AG09309 (cell line): Measurements from ENCODE around the gene C12orf50.

ENCODE experiments used
- DNase-seq: peaks from one replicate; pipeline ENCODE4 v3.0.0-alpha.2; 2010; ENCODE audit warnings: low read depth
- H3K4me3 ChIP-seq: 2 replicates; pipeline ENCODE4 v1.5.1; 2011; ENCODE audit warnings: mild to moderate bottlenecking, low read depth, low read length, moderate library complexity; ENCODE audit not compliant: control insufficient read depth
- TF ChIP-seq, protein P1 (sequence below): IDR thresholded peaks from 2 replicates; pipeline ENCODE4 v1.5.1; 2011; ENCODE audit warnings: mild to moderate bottlenecking, low read depth, low read length, inconsistent platforms; ENCODE audit not compliant: insufficient read depth, control insufficient read depth; ENCODE audit errors: missing control alignments

The C12orf50 gene, protein sequence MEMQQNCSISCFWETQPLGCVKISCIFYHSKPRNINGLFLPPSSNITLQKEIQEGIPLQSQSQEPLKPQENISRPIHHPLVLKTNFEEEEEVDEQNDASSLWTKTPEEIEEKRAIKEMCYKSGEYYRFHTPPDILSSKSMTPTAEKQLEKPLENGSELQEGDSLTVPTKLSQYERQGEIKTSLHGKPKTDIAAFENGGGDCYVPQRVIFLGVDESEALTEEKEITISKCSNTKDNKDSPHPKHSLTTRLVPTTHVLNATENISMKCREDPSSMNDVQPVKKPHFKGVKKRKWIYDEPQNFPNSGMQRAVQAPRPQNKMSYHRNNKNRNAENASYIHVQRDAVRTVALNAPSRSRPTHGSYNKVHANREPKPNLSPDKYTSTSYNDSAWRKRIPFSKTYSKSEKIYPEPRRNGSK

GRCh38 chr12:88029093-88029665 lies at the start of gene C12orf50:
C12orf50 (minus strand) TSS chr12:88029401; CDS start chr12:88026962, 2,439 bp downstream.
- H3K4me3 ChIP-seq: no peak within 1 kb of the TSS
- no peak for DNase-seq
- TF ChIP-seq, protein P1, sequence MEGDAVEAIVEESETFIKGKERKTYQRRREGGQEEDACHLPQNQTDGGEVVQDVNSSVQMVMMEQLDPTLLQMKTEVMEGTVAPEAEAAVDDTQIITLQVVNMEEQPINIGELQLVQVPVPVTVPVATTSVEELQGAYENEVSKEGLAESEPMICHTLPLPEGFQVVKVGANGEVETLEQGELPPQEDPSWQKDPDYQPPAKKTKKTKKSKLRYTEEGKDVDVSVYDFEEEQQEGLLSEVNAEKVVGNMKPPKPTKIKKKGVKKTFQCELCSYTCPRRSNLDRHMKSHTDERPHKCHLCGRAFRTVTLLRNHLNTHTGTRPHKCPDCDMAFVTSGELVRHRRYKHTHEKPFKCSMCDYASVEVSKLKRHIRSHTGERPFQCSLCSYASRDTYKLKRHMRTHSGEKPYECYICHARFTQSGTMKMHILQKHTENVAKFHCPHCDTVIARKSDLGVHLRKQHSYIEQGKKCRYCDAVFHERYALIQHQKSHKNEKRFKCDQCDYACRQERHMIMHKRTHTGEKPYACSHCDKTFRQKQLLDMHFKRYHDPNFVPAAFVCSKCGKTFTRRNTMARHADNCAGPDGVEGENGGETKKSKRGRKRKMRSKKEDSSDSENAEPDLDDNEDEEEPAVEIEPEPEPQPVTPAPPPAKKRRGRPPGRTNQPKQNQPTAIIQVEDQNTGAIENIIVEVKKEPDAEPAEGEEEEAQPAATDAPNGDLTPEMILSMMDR: no peak

- H3K4me3 ChIP-seq: no peak overlapping the region
- no peak for DNase-seq
- TF ChIP-seq, protein P1: no peak
These were observed 38.1 kb upstream of the C12orf50 start for GRCh38 chr12:88067301-88067700.

DNA sequence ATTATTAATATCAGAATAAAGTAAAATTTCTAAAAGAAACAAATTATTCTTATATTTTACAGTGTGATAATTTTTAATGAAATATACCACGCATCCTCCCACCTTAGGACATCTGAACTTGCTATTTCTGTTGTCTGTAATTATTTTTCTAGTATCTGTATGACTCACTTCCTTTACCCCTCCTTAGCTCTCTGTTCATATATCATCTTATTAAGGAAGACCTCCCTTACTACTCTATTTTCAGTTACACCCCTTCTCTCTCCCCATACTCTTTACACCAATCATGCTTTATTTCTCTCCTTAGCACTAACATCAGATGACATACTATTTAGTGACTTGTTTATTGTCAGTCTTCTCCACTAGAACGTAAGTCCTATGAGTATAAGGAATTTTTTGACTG lies 34.2 kb upstream of the C12orf50 start:
- TF ChIP-seq, protein P1: no peak
- DNase-seq: no peak
- H3K4me3 ChIP-seq: no peak overlapping the region

GRCh38 chr12:88062474-88062873 lies 33.3 kb upstream of the C12orf50 start:
- no peak overlapping the region for H3K4me3 ChIP-seq
- DNase-seq: no peak
- TF ChIP-seq, protein P1: no peak

DNA sequence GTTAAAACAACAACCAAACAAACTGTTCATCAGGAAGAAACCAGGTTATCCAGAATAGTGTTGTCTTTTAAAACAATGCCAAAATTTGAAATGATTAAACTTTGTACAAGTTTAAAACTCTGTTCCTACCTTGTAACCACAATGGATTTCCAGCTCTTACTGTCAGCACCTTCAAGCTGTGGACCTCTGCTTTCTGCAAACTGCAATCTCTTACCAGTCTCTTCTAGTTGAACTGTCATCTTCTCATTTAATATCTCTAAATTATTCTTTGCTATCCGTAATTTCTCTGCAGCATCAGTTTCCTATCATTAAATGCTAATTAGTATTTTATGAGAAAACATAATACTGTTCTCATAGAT lies 29.5 kb upstream of the C12orf50 start:
- TF ChIP-seq, protein P1: no peak

DNA sequence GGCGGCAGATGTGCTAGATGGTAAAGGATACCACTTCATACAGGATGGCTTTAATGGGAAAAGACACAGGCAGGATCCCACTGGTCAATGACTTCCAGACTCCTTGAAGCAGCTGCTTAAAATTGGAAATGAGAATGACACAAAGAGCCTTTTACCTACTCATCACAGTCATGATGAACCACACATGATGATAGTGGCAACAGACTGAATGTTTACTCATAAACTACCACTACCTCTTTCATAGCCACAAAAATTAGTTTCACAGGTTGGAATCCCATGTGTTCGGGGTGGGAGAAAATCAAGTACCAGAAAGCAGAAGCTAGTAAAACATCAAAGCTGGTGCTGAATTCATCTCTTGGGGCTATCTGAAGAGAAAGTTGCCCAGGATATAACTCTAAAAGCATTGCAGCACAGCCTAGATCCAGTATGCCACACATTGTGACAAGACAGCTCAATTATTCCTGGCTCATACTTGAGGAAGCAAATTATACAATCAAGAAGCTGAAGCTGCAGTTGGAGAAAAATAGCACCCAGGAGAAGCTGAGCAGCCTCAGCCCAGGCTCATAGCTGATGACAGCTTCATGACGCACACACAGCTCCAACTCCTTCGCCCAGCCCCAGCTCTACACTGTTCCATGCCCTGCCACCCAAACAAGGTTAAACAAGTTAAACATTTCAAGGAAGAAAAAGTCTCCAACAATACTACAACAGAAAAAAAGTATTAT lies 29.0 kb upstream of the C12orf50 start:
- no peak overlapping the region for H3K4me3 ChIP-seq
- no peak for DNase-seq
- TF ChIP-seq, protein P1: no peak

More for the DNA sequence above, 29.5 kb upstream of the C12orf50 start:
- no peak overlapping the region for H3K4me3 ChIP-seq
- no peak for DNase-seq
